HG02642 (cell line): ENCODE results near the gene ATL2.

ENCODE experiments used
- ATAC-seq: cut with Tn5 transposase; IDR thresholded peaks from one replicate; pipeline ENCODE4 v1.9.1; 2021; ENCODE audit warnings: mild to moderate bottlenecking; ENCODE audit not compliant: unreplicated experiment, poor library complexity

ATL2 gene

DNA sequence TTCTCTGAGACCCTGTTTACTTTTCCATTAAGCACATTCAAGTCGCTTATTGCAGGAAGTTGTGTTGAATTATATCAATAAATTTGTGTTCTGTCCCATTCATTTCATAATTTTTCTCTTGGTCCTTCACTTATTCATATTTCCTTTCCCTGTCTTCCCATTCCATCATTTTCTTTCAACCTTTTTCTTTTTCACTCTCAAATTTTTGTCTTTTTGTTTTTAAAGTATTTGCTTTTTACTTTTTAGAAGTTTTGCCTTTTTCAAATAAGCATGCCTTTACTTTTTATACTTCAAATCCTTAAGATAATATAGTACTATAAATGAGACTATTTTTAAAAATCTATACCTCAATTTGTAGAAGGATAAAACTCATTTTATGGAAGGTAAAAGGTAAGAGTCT is 120.5 kb downstream of the ATL2 start:
- ATAC-seq = no peak

DNA sequence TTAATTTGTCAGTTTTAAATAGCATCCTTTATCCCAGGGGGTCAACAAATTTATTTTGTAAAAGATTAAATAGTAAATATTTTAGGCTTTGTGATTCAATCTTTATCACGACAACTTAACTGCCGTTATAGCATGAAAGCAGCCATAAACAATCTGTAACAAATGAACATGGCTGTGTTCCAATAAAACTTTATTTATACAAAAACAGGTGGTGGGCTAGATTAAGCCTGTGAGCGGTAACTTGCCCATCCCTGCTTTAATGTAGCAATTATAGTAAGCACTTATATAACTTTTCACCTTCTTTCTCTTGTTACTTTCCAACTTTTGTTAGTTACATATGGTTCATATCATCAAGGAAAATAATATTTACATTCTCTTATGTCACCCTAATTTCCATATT is 121.9 kb downstream of the ATL2 start:
- no peak for ATAC-seq

DNA sequence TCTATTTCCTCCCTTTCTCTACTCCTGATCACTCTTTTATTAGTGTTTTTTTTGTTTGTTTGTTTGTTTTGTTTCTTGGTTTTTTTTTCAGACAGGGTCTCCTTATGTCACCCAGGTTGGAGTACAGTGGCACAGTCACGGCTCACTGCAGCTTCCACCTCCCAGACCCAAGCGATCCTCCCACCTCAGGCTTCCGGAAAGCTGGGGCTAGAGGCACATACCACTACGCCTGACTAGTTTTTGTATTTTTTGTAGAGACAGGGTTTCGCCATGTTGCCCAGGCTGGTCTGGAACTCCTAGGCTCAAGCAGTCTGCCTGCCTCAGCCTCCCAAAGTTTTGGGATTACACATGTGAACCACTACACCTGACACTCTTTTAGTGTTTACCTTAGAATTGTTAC is 122.3 kb downstream of the ATL2 start:
- ATAC-seq = no peak

DNA sequence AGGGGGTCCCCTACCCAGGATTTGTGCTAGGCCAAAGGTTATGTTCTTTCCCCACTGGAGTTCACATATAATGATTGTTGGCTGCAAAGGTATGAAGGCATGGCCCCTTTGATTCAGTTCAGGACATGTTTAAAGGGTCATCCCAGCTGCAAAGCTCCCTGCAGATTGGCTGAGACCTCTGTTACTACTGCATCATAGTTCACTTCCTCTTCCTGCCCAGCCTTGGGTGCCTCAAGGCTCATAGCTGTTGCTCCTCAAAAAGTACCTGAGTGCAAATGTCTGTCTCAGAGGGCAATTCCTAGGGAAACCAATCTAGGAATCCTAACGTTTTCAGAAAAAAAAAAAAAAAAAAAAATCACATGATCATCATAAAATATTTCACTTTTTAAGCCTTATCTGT is 125.1 kb downstream of the ATL2 start:
- no peak for ATAC-seq

DNA sequence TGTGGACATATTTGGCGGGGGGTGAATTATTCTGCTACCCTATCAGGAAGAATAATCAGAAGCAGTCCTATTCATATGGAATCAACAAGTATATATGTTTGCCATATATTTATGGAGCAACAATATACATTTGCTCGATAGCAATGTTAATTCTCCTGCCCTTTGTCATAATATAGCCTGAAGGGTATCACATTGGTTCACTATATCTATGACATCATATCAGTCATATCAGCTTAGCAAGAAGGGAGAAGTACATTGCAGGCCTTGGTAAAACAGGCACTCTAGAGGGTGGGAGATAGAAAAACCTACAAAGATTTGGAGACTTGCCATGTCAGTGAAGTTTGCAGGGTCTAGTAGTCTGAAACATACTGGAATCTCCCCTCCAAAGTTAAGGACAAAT is 128.4 kb downstream of the ATL2 start:
- ATAC-seq = no peak

DNA sequence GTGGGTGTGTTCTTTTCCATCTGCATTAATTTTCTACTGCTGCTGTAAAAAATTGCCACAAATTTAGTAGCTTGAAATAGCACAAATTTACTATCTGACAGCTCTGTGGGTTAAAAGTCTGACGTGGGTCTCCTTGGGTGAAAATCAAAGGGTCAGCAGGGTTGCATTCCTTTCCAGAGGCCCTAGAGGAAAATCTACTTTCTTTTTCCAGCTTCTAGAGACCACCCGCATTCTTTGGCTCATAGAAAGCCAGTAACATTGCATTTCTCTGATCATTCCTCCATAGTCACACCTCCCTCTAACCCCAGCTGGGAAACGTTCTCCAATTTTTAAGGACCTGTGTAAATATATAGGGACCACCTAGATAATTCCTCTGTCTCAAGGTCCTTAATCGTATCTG is 128.8 kb downstream of the ATL2 start:
- ATAC-seq = no peak

DNA sequence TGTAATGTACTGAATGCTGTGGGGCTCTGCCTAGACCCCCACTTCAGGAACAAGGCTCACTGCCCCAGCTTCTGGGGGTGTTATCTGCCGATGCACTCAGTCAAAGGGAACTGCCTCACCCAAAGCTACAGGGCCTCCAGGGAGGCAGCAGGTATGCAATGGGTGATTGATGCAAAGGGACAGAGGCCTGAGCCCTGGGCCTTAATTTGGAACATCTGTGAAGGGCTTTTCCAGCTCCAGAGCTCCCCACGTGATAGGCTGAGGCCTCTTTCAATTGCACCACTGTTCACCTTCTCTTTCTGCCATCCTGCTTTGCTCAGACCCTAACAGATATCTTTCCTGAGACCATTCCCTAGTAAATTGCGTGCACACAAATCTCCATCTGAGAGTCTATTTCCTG is 131.0 kb downstream of the ATL2 start:
- no peak for ATAC-seq

DNA sequence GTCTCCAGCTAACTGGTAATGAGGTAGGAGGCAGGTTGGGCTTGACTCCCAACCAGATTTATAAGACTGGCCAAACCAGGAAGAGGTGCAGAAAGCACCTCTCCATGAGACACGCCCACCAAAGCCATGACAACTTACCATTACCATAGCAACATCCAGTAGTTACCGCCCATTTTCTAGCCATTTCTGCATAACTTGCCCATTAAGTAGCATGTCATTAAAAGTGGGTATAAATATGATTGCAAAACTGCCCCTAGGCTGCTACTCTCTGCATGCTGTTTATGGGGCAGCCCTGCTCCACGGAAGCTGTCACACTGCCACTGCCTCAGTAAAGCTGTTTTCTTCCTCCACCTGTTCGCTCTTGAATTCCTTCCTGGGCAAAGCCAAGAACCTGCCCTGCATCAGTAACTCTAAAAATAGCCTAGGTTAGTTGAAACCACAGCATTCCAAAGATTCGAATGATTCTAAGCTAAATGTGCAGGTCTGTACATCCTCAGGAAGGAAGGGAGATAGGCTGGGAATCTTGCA is 131.9 kb downstream of the ATL2 start:
- ATAC-seq = no peak

DNA sequence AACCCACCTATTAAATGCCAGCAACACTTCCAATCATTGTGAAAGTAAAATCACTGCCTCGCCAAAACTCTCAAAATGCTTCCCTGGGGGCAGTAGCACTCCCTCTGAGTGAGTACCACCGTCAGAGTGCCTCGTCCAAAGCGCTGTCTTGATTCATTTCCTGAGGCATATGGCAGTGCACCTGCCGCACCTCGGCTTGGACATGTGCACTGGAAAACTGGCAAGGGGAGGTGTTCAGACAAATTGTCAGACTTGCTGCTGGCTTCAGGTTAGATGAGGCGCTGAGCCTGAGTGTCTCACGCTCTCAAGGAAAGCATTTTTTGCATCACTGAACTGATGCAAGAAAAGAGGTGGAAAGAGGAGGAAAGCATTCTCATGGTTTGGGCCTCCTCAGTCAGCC is 132.8 kb downstream of the ATL2 start:
- ATAC-seq = no peak
